H9 (cell line): ENCODE data around the gene COX8C. TPM values are rescaled to one million over a fixed set of nuclear protein-coding genes. Genes with fewer than 3 reads are reported as not detected.
"Not testable (repeated sequence)": the region's sequence is repeated elsewhere in the genome, so short reads cannot be mapped to it uniquely, and the experiment has no call there.

ENCODE experiments used
- DNase-seq: peaks from one replicate; pipeline ENCODE4 v3.0.0-alpha.2; 2017
- H2AFZ ChIP-seq: one replicate; pipeline ENCODE4 v1.6.1; 2013; ENCODE audit warnings: mild to moderate bottlenecking, low read length, control low read depth, moderate library complexity
- H2AK5ac ChIP-seq: 2 replicates; pipeline ENCODE4 v1.6.1; 2013; ENCODE audit warnings: low read length, control low read depth, mixed read lengths; ENCODE audit not compliant: insufficient read length
- H2BK120ac ChIP-seq: one replicate; pipeline ENCODE4 v1.6.1; 2013; ENCODE audit warnings: low read depth, mild to moderate bottlenecking, low read length, control low read depth, inconsistent platforms; ENCODE audit not compliant: poor library complexity, severe bottlenecking
- H2BK12ac ChIP-seq: 2 replicates; pipeline ENCODE4 v1.6.1; 2013; ENCODE audit warnings: low read length, control low read depth, mixed read lengths, low read depth; ENCODE audit not compliant: insufficient read length
- H2BK15ac ChIP-seq: 2 replicates; pipeline ENCODE4 v1.6.1; 2013; ENCODE audit warnings: low read depth, low read length, control low read depth
- H2BK20ac ChIP-seq: one replicate; pipeline ENCODE4 v1.6.1; 2013; ENCODE audit warnings: low read depth, mild to moderate bottlenecking, low read length, control low read depth, inconsistent platforms; ENCODE audit not compliant: poor library complexity, severe bottlenecking
- H2BK5ac ChIP-seq: 2 replicates; pipeline ENCODE4 v1.6.1; 2013; ENCODE audit warnings: low read length, control low read depth, mixed read lengths; ENCODE audit not compliant: insufficient read length
- H3K14ac ChIP-seq: 2 replicates; pipeline ENCODE4 v1.6.1; 2013; ENCODE audit warnings: low read length, control low read depth; ENCODE audit not compliant: insufficient read depth
- H3K18ac ChIP-seq: 2 replicates; pipeline ENCODE4 v1.6.1; 2013; ENCODE audit warnings: low read depth, mild to moderate bottlenecking, mixed read lengths, low read length, control low read depth; ENCODE audit not compliant: insufficient read length
- H3K23ac ChIP-seq: 2 replicates; pipeline ENCODE4 v1.6.1; 2013; ENCODE audit warnings: low read length, control low read depth, mixed read lengths, low read depth; ENCODE audit not compliant: insufficient read length
- H3K23me2 ChIP-seq: 2 replicates; pipeline ENCODE4 v1.6.1; 2013; ENCODE audit warnings: low read depth, mild to moderate bottlenecking, mixed read lengths, low read length, control low read depth; ENCODE audit not compliant: insufficient read length, poor library complexity, severe bottlenecking
- H3K27ac ChIP-seq: 2 replicates; pipeline ENCODE4 v1.5.1; 2013; ENCODE audit warnings: low read length, control low read depth, mixed read lengths, low read depth; ENCODE audit not compliant: insufficient read length
- H3K27me3 ChIP-seq: 2 replicates; pipeline ENCODE4 v1.6.1; 2013; ENCODE audit warnings: low read length, control low read depth, inconsistent platforms; ENCODE audit not compliant: insufficient read depth
- H3K4ac ChIP-seq: 2 replicates; pipeline ENCODE4 v1.6.1; 2013; ENCODE audit warnings: low read depth, mild to moderate bottlenecking, control low read depth, inconsistent platforms, low read length, moderate library complexity
- H3K4me1 ChIP-seq: 2 replicates; pipeline ENCODE4 v1.6.1; 2013; ENCODE audit warnings: low read length, control low read depth, inconsistent platforms; ENCODE audit not compliant: insufficient read depth
- H3K4me2 ChIP-seq: 2 replicates; pipeline ENCODE4 v1.6.1; 2013; ENCODE audit warnings: low read length, control low read depth, mixed read lengths; ENCODE audit not compliant: insufficient read length, insufficient read depth
- H3K56ac ChIP-seq: 2 replicates; pipeline ENCODE4 v1.6.1; 2013; ENCODE audit warnings: low read depth, mild to moderate bottlenecking, mixed read lengths, low read length, control low read depth; ENCODE audit not compliant: insufficient read length
- H3K79me1 ChIP-seq: 2 replicates; pipeline ENCODE4 v1.6.1; 2013; ENCODE audit warnings: low read depth, mild to moderate bottlenecking, moderate library complexity, low read length, control low read depth, inconsistent platforms; ENCODE audit not compliant: insufficient read depth, poor library complexity, severe bottlenecking
- H3K79me2 ChIP-seq: 2 replicates; pipeline ENCODE4 v1.6.1; 2013; ENCODE audit warnings: low read length, control low read depth, inconsistent platforms; ENCODE audit not compliant: insufficient read depth
- H3K9ac ChIP-seq: 2 replicates; pipeline ENCODE4 v1.6.1; 2013; ENCODE audit warnings: low read length, control low read depth, mixed read lengths; ENCODE audit not compliant: insufficient read length; ENCODE audit errors: extremely low read depth
- H3K9me3 ChIP-seq: one replicate; pipeline ENCODE4 v1.6.1; 2013; ENCODE audit warnings: low read depth, low read length, inconsistent platforms; ENCODE audit not compliant: control insufficient read depth
- H3T11ph ChIP-seq: one replicate; pipeline ENCODE4 v1.6.1; 2013; ENCODE audit warnings: mild to moderate bottlenecking, low read length, control low read depth, inconsistent platforms
- H4K20me1 ChIP-seq: one replicate; pipeline ENCODE4 v1.6.1; 2013; ENCODE audit not compliant: control insufficient read depth, insufficient read length, insufficient read depth
- H4K5ac ChIP-seq: 2 replicates; pipeline ENCODE4 v1.6.1; 2013; ENCODE audit warnings: low read depth, mild to moderate bottlenecking, mixed read lengths, low read length, control low read depth; ENCODE audit not compliant: insufficient read length
- H4K8ac ChIP-seq: replicated peaks from 2 replicates; pipeline ENCODE4 v1.6.1; 2013; ENCODE audit warnings: low read length, control low read depth, mixed read lengths, low read depth; ENCODE audit not compliant: insufficient read length
- H4K91ac ChIP-seq: 2 replicates; pipeline ENCODE4 v1.6.1; 2013; ENCODE audit warnings: low read depth, mild to moderate bottlenecking, moderate library complexity, mixed read lengths, low read length, control low read depth; ENCODE audit not compliant: insufficient read length
- H3K27ac Mint-ChIP-seq, 3 experiments: 2 replicates in 2 of 3; 3 replicates in 1 of 3; pipeline ENCODE4 v1.8.0; 2020 to 2021; ENCODE audit warnings: mixed read lengths in 3 of 3, mild to moderate bottlenecking in 1 of 3, moderate library complexity in 1 of 3
- H3K27me3 Mint-ChIP-seq: 2 replicates; pipeline ENCODE4 v1.8.0; 2021; ENCODE audit warnings: low read depth, mild to moderate bottlenecking, moderate library complexity, mixed read lengths
- H3K36me3 Mint-ChIP-seq, 3 experiments: 2 replicates in 2 of 3; 3 replicates in 1 of 3; pipeline ENCODE4 v1.8.0; 2020 to 2021; ENCODE audit warnings: low read depth in 3 of 3, mixed read lengths in 3 of 3; ENCODE audit not compliant: insufficient read depth in 1 of 3
- H3K4me1 Mint-ChIP-seq, 2 experiments: 2 replicates each; pipeline ENCODE4 v1.8.0; 2020; ENCODE audit warnings: mixed read lengths in 2 of 2
- H3K4me3 Mint-ChIP-seq, 2 experiments: 2 replicates in 1 of 2; 3 replicates in 1 of 2; pipeline ENCODE4 v1.8.0; 2020 to 2021; ENCODE audit warnings: mild to moderate bottlenecking in 2 of 2, mixed read lengths in 2 of 2, moderate library complexity in 1 of 2
- H3K9me3 Mint-ChIP-seq, 2 experiments: 2 replicates in 1 of 2; 3 replicates in 1 of 2; pipeline ENCODE4 v1.8.0; 2020; ENCODE audit warnings: mild to moderate bottlenecking in 2 of 2, mixed read lengths in 2 of 2, moderate library complexity in 1 of 2
- CTCF ChIP-seq: fragments of 200-600 bp; sonication (generic); conservative IDR thresholded peaks from 3 replicates; pipeline ENCODE4 v1.8.0; 2021; ENCODE audit warnings: antibody characterized with exemption, mild to moderate bottlenecking
- WGBS: extraction: QIAGEN DNeasy Blood & Tissue Kit; methylation state at CpG from one replicate; pipeline ENCODE4 v1.1.7; 2013; ENCODE audit warnings: missing lambda C conversion rate, low lambda C conversion rate, mixed read lengths; ENCODE audit not compliant: insufficient read length; ENCODE audit errors: extremely low coverage; 5-methylcytosine and 5-hydroxymethylcytosine counted together
- total RNA-seq: library from RNA; stranded (reverse); gene quantifications from 2 replicates; pipeline ENCODE4 v1.2.1, GENCODE V29; 2021

COX8C gene
- total RNA-seq, 1 experiment from 2014 or later = not detected

GRCh38 chr14:93348292-93348691, 1.3 kb downstream of the COX8C start:
- Histone ChIP-seq H2BK15ac (no peak overlapping the region), H3K4me1 (peaks cover 4% of the 10 kb centered on the region; the same call in 1 of the 2 replicates), H3K79me1 (no peaks in the 10 kb centered on the region), H3T11ph (no peak overlapping the region), H2BK5ac (no peak overlapping the region), H3K56ac (no peak overlapping the region), H3K27me3 (no peaks in the 10 kb centered on the region), H3K4me2 (no peak overlapping the region), H4K20me1 (no peaks in the 10 kb centered on the region), H3K18ac (no peak overlapping the region), H4K8ac (no peak overlapping the region), H4K5ac (no peak overlapping the region), H2AK5ac (no peak overlapping the region), H3K9ac (no peak overlapping the region), H3K23me2 (peaks cover 2% of the 10 kb centered on the region), H3K14ac (no peak overlapping the region), H2BK20ac (no peak overlapping the region), H2BK12ac (no peak overlapping the region), H3K23ac (no peak overlapping the region), H3K9me3 (peaks cover 5% of the 10 kb centered on the region), H3K27ac (no peak overlapping the region), H3K4ac (no peak overlapping the region), H3K79me2 (no peaks in the 10 kb centered on the region), H2BK120ac (no peak overlapping the region), H4K91ac (no peak overlapping the region), H2AFZ (no peak overlapping the region)
- Mint-ChIP-seq H3K27ac (no peak overlapping the region), H3K4me3 (no peak overlapping the region), H3K4me1 (peaks cover 30 to 33% of the 10 kb centered on the region in 2 experiments), H3K36me3 (peaks cover 5 to 26% (median 6%) of the 10 kb centered on the region in 3 experiments; a peak in 5 of 7 replicates), H3K27me3 (no peaks in the 10 kb centered on the region), H3K9me3 (peaks cover 7 to 20% of the 10 kb centered on the region in 2 experiments)
- TF ChIP-seq CTCF = no peak
- DNase-seq = no peak
- WGBS = no CpG with 5 or more reads among the region's 5 CpGs

- H3K36me3 Mint-ChIP-seq = not testable (repeated sequence)
Measured at GRCh38 chr14:93354873-93355272, 7.9 kb downstream of the COX8C start.

More at GRCh38 chr14:93354873-93355272, 7.9 kb downstream of the COX8C start:
- not testable (repeated sequence) for H3K27me3 Mint-ChIP-seq, H2BK15ac ChIP-seq, H2BK120ac ChIP-seq, H4K91ac ChIP-seq, H3K27ac Mint-ChIP-seq, H3K4me2 ChIP-seq, H3K23ac ChIP-seq, H3K4me1 Mint-ChIP-seq, H4K5ac ChIP-seq, DNase-seq, H3K56ac ChIP-seq, H2AFZ ChIP-seq, H3K27ac ChIP-seq, H2BK5ac ChIP-seq, H3K27me3 ChIP-seq, H2AK5ac ChIP-seq, H3T11ph ChIP-seq, H3K18ac ChIP-seq, H2BK12ac ChIP-seq, H4K8ac ChIP-seq, H3K23me2 ChIP-seq, H3K79me1 ChIP-seq, H3K14ac ChIP-seq, H3K4me3 Mint-ChIP-seq, H3K9ac ChIP-seq, H3K4ac ChIP-seq, H4K20me1 ChIP-seq, H3K79me2 ChIP-seq, H3K4me1 ChIP-seq, H2BK20ac ChIP-seq, H3K9me3 ChIP-seq
- no CpG with 5 or more reads among the region's 6 CpGs for WGBS
- peaks cover 3 to 11% of the 10 kb centered on the region in 2 experiments; a peak in 3 of 5 replicates for H3K9me3 Mint-ChIP-seq
